BJ (cell line): ENCODE results near the gene SRRM5. TPM values are rescaled to one million over a fixed set of nuclear protein-coding genes. Genes with fewer than 3 reads are reported as not detected.

ENCODE experiments used
- CTCF ChIA-PET: fragments of 350-600 bp; formaldehyde crosslinking; extraction: SDS; loops from one replicate; lab custom pipeline; 2021; ENCODE audit warnings: antibody characterized with exemption, inconsistent platforms; lab: Yijun Ruan, JAX
- POLR2A ChIA-PET: fragments of 300-600 bp; sonication (Branson Sonifier 250); formaldehyde crosslinking; extraction: SDS; loops from one replicate; lab custom pipeline; 2021; ENCODE audit warnings: antibody characterized with exemption; lab: Charles Lee
- DNase-seq: peaks from one replicate; pipeline ENCODE4 v3.0.0-alpha.2; 2011; ENCODE audit warnings: low read depth
- H3K27me3 ChIP-seq: 2 replicates; pipeline ENCODE4 v1.6.0; 2011; ENCODE audit warnings: low read length; ENCODE audit not compliant: control insufficient read depth, insufficient read depth
- H3K36me3 ChIP-seq: 2 replicates; pipeline ENCODE4 v1.5.1; 2011; ENCODE audit warnings: low read length; ENCODE audit not compliant: control insufficient read depth, insufficient read depth
- H3K4me3 ChIP-seq: 2 replicates; pipeline ENCODE4 v1.5.1; 2011; ENCODE audit warnings: low read depth, mild to moderate bottlenecking, control low read depth, low read length
- CTCF ChIP-seq: IDR thresholded peaks from 2 replicates; pipeline ENCODE4 v1.5.1; 2011; ENCODE audit warnings: low read depth, mild to moderate bottlenecking, control low read depth, inconsistent platforms, low read length, moderate library complexity; ENCODE audit not compliant: insufficient read depth
- polyA plus RNA-seq: library from polyadenylated mRNA; depleted of rRNA; stranded (reverse); fragments of >200 nt; gene quantifications from 2 replicates; pipeline ENCODE4 v1.2.3, GENCODE V29; 2011; rRNA removed
- small RNA-seq: library from RNA; depleted of rRNA; stranded (forward); fragments of <200 nt; gene quantifications from one replicate; pipeline ENCODE3, GENCODE V24; 2012; ENCODE audit warnings: low replicate concordance, low read depth; ENCODE audit not compliant: insufficient read length

The SRRM5 gene
- polyA plus RNA-seq, 1 experiment: 0.04 TPM

- POLR2A ChIA-PET: no interaction called here
- DNase-seq: no peak
Observed at GRCh38 chr19:43662487-43662886, 50.6 kb downstream of the SRRM5 start.

GRCh38 chr19:43664018-43664417 lies 52.1 kb downstream of the SRRM5 start:
- TF ChIP-seq CTCF: no peak
- no peak for DNase-seq
- Histone ChIP-seq H3K27me3 (no peaks in the 10 kb centered on the region), H3K4me3 (no peak overlapping the region), H3K36me3 (peaks cover 32% of the 10 kb centered on the region)
- ChIA-PET POLR2A (no interaction called here), CTCF (interaction anchor here (1.1 kb wide), 1 partner anchor 10 kb away, joined by 4 read pairs; no protein-coding TSS in a partner anchor)

More at GRCh38 chr19:43662487-43662886, 50.6 kb downstream of the SRRM5 start:
- CTCF ChIA-PET: interaction anchor here (0.7 to 2.9 kb wide), 4 partner anchors 10 to 133 kb away, joined by 3 to 8 read pairs (median 3); no protein-coding TSS in a partner anchor
- Histone ChIP-seq H3K36me3 (peaks cover 35% of the 10 kb centered on the region), H3K27me3 (no peaks in the 10 kb centered on the region), H3K4me3 (no peak overlapping the region)
- peak; percentile 53 for TF ChIP-seq CTCF

Small RNA genes lying within 50 kb of the gene (small RNA-seq; reads per million reads assigned to genes)
- not detected for gene RN7SL368P

Other genes with a start within 250 kb of the SRRM5 start
- gene TEX101, start 197.2 kb upstream of the SRRM5 start, polyA plus RNA-seq: not detected in 2 replicates
- gene LYPD3, start 146.5 kb upstream of the SRRM5 start, polyA plus RNA-seq: 0.32 and 0.70 TPM in 2 replicates
- 4.0 and 5.3 TPM in 2 replicates for gene PHLDB3, start 107.3 kb upstream of the SRRM5 start, polyA plus RNA-seq
- gene ETHE1, start 84.9 kb upstream of the SRRM5 start, polyA plus RNA-seq: 188 and 261 TPM in 2 replicates
- 0.09 and 0.33 TPM in 2 replicates for gene ZNF575, start 78.9 kb upstream of the SRRM5 start, polyA plus RNA-seq
- 22.8 and 30.8 TPM in 2 replicates for gene XRCC1, start 36.6 kb upstream of the SRRM5 start, polyA plus RNA-seq
- 2.0 and 2.2 TPM in 2 replicates for gene PINLYP, start 36.3 kb upstream of the SRRM5 start, polyA plus RNA-seq
- gene IRGQ, start 16.0 kb upstream of the SRRM5 start, polyA plus RNA-seq: 5.4 and 7.0 TPM in 2 replicates
- gene ZNF576, start 15.5 kb upstream of the SRRM5 start, polyA plus RNA-seq: 9.0 and 14.8 TPM in 2 replicates
- gene ZNF428, start 7.5 kb downstream of the SRRM5 start, polyA plus RNA-seq: 24.4 and 34.0 TPM in 2 replicates
- gene CADM4, start 27.8 kb downstream of the SRRM5 start, polyA plus RNA-seq: 1.4 and 1.7 TPM in 2 replicates
- gene PLAUR, start 58.1 kb downstream of the SRRM5 start, polyA plus RNA-seq: 98.5 and 137 TPM in 2 replicates
- not detected in 2 replicates for gene IRGC, start 104.0 kb downstream of the SRRM5 start, polyA plus RNA-seq
- 10.1 and 14.8 TPM in 2 replicates for gene SMG9, start 142.9 kb downstream of the SRRM5 start, polyA plus RNA-seq
- gene KCNN4, start 168.9 kb downstream of the SRRM5 start, polyA plus RNA-seq: 0.28 and 0.38 TPM in 2 replicates
- 0.40 and 0.50 TPM in 2 replicates for gene LYPD5, start 190.4 kb downstream of the SRRM5 start, polyA plus RNA-seq
- 3.0 and 4.3 TPM in 2 replicates for gene ZNF283, start 215.2 kb downstream of the SRRM5 start, polyA plus RNA-seq